Erythroblast (primary cell): ENCODE data around the gene ZBTB3.
"Not testable (repeated sequence)": the region's sequence is repeated elsewhere in the genome, so short reads cannot be mapped to it uniquely, and the experiment has no call there.

Source experiments
- GATA1 ChIP-seq: IDR thresholded peaks from 2 replicates; pipeline ENCODE4 v1.6.1; 2011; ENCODE audit warnings: low read depth, mild to moderate bottlenecking, control low read depth, low read length, moderate library complexity
- POLR2A ChIP-seq: IDR thresholded peaks from 2 replicates; pipeline ENCODE4 v1.6.1; 2011; ENCODE audit warnings: mild to moderate bottlenecking, low read length

DNA sequence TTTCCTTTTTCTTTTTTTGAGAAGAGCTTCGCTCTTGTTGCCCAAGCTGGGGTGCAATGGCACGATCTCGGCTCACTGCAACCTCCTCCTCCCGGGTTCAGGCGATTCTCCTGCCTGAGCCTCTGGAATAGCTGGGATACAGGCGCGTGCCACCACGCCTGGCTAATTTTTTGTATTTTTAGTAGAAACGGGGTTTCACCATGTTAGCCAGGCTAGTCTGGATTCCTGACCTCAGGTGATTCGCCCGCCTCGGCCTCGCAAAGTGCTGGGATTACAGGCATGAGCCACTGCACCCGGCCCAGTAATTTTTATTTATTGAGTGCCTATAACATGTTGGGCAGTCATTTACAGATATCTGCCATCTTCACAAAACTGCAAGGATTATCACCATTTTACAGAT, 23.9 kb downstream of the ZBTB3 start:
- not testable (repeated sequence) for TF ChIP-seq POLR2A, GATA1
